GM10847 (cell line): Measurements from ENCODE around the gene GPC5.

Experiments
- POLR2A ChIP-seq: IDR thresholded peaks from 2 replicates; pipeline ENCODE4 v1.6.1; 2011; ENCODE audit not compliant: insufficient read length; ENCODE audit errors: extremely low read depth

The GPC5 gene

DNA sequence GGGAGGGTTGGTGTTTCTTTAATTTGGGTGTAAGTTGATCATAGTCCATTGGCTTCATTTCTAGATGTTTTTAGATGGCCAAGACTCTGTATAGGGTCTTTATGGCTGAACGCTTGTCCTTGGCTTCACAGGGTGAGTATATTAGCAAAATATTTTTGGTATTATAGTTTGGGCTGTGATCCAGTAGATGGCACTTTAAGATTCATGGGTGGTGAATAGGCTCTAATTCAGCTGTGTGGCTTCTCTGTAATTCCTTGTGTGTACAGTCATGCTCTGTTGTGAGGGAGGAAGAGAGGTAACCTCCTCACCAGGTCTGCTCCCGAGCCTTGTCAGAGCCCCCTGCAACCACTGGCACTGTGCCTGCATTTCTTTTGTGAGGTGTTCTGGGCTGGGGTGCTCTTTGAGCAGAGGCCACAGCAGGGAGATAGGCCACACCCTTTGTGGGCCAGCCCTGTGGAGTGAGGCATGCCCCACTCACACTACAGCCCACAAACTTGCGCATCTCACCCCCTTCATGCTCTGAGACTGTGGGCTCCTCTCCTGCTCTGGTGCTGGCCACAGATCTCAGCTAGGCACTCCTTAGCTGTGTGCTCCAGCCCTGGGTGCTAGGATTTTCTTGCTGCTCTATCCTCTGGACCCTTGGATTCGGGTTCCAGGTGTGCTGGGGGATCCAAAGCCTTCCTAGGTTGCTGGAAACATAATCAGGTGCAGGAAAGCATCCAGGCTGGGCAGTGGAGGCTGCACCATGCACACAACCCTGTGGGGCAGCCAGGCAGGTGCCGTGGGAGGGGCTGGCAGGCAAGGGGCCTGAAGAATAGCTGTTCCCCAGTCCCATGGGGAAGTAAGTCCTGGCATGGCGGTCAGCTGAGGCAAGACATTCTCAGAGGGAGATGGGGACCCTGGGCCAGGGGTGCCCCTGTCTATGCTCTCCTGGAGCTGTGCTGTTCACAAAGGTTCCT is 193.9 kb downstream of the GPC5 start:
- TF ChIP-seq POLR2A: no peak

- TF ChIP-seq POLR2A: no peak
Observed at GRCh38 chr13:91593456-91593855, 195.0 kb downstream of the GPC5 start.

GRCh38 chr13:91594061-91594460 is 195.6 kb downstream of the GPC5 start:
- TF ChIP-seq POLR2A: no peak

DNA sequence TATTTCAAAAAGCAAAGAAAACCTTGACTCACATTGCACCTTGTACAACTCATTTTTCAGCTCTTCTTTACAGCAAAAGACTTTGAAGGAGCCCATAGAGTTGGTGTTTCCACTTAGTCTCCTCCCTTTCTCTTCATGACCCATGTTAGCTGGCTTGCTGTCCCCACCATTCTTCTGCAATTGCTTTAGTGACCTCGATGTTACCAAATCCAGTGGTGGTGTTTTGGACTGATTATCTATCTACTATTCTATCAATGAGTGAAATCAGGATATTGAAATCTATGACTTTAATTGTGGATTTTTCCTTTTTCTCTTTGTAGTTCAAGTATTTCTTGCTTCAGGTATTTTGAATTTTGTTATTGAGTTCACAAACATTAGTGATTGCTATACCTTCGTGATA is 197.3 kb downstream of the GPC5 start:
- TF ChIP-seq POLR2A: no peak

DNA sequence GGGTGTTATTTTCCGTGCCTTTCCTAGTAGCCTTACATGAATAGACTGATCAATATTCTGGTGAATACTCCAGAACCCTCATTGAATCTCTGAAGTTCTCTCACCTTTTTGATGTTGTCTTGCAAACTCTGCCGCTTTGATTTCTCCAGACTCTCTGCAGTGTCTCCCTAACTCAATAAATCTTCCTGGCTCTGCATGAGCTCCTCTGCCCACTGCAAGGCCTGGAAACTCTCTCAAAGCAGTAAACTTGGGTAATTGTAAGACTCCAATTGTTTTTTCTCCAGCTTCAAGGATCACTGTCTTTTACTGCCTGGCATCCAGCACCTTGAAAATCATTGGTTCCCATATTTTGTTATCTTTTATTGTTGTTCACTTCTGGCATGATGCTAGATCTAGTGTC is 198.4 kb downstream of the GPC5 start:
- no peak for TF ChIP-seq POLR2A

DNA sequence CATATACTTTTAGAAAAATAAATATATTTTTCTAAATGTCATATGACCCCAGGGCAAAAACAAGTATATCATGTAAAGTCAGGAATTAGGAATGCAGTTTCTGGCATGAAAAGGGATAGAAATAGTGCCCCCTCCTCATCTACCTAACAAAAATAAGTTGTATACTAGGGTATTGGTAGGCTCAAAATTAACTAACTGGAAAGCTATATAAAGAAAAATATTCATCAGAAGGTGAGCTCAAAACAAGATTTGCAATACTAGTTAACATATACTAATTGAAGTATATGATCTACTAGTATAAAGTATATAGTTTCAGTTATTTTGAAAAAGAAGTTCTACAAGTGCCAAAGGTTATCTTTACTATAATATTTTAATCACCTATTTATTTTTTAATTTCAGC is 200.2 kb downstream of the GPC5 start:
- TF ChIP-seq POLR2A: no peak

DNA sequence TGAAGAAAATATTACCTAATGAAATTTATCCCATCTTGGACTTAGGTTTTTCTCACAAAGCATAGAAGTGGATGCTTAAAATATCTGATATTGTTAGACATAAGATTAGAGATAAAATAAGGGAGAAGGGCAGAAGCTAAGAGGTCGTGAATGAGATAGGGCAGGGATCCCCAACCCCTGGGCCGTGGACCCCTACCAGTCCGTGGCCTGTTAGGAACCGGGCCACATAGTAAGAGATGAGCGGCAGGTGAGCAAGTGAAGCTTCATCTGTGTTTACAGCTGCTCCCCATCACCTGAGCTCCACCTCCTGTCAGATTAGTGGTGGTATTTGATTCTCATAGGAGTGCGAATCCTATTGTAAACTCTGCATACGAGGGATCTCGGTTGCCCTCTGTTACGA is 202.9 kb downstream of the GPC5 start:
- no peak for TF ChIP-seq POLR2A

DNA sequence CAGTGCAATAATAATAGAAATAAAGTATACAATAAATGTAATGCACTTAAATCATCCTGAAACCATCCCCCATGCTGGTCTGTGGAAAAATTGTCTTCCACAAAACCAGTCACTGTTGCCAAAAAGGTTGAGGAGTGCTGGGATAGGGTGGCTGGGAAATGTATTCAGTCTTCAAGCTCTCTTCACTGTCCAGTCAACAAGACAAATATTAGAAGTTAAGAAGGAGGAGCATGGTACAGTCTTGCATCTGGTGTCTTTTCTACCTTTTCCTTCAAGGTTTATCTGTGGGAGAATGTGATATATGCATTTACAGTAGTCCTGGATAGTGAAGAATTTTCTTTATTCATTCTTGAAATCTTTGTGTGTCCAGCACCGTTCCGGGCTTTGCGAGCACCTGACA is 203.4 kb downstream of the GPC5 start:
- no peak for TF ChIP-seq POLR2A

DNA sequence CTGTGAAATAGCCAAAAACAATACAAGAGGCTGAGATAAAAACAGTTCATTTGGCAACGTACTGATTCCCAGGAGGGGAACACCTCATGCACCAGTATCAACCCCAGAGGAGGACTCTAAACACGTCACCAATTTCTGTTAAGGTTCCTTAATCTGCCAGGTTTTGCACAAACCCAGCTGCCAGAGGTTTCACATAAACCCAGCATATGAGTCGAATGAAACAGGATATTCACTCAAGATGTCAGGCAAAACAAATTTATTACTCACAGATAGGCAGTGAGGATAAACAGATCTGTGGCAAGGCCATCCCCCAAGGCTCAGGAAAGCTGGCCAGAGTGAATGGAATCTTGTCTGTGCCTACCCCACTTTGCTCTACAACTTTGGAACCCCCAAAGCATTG is 210.9 kb downstream of the GPC5 start:
- no peak for TF ChIP-seq POLR2A

DNA sequence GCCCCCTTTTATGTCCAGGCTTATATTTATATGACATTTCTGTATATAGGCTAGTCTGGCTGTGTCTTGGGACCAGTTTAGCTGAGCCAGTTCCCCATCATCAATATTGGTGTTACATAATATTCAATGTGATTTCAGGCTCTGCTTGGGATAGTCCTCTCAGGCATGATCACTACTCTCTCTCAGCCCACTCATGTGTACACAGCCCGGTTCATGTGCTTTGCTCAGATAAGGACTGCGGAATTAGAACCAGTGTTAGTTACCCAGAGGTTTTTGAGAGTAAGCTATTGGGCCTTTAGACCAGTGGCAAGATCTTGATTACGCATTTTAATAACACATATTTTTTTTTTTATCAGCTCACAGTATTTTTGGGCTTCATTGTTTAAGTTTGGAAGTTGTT is 219.9 kb downstream of the GPC5 start:
- no peak for TF ChIP-seq POLR2A

- TF ChIP-seq POLR2A: no peak
Observed at GRCh38 chr13:91620670-91621141, 222.3 kb downstream of the GPC5 start.

- no peak for TF ChIP-seq POLR2A
Observed at GRCh38 chr13:91621161-91621560, 222.7 kb downstream of the GPC5 start.

DNA sequence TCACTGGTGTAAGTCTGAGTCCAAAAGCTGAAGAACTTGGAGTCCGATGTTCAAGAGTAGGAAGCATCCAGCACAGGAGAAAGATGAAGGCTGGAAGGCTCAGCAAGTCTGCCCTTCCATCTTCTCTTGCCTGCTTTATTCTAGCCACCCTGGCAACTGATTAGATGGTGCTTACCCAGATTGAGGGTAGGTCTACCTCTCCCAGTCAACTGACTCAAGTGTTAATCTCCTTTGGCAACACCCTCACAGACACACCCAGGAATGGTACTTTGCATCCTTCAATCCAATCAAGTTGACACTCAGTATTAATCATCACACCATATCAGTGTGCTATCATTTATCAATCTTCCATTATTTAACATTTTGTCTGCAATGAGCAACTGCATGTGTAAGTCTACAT is 223.5 kb downstream of the GPC5 start:
- TF ChIP-seq POLR2A: no peak

- no peak for TF ChIP-seq POLR2A
Observed at GRCh38 chr13:91622778-91623550, 224.5 kb downstream of the GPC5 start.

DNA sequence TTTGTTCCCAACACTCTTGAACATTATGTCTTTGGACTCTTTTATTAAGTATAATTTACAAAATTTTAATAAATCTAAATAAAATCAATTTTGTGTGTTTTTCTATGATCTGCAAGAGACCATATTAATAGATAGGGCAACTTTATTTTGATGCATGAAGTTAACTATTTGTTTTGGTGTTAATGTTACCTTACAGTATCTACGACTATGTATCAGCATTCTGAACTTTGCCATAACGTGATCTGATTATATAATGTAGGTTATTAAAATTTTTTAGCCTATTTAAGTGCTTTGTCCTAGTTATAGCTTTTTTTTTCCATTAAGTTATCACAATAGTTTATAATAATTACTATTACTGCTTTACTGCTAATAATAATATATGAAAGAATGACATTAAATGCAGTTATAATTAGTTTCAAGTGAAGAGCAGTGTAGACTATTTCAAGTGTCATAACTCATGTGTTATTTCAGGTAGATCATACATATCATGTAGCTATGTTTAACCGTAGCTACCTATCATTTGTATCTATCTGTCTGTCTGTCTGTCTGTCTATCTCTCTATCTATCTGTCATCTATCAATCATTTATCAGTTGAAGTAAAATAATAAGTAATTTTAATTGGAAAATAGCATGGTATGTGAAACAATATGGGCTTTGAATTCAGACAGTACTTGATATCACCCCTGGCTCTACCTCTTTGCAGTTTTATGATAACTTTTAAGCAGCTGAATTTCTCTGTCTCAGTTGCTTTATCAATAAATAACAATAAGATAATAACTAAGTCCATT is 229.7 kb downstream of the GPC5 start:
- no peak for TF ChIP-seq POLR2A
